PC-9 (cell line): ENCODE measurements around the gene TXNRD1. TPM values are rescaled to one million over a fixed set of nuclear protein-coding genes. Genes with fewer than 3 reads are reported as not detected.

Experiments used
- BruUV-seq: library from RNA; stranded (reverse); fragments of 400-500 nt; replicated peaks from 2 replicates; lab custom pipeline; 2021; lab: Mats Ljungman, UMichigan
- CTCF ChIA-PET: fragments of 300-600 bp; sonication (Branson Sonifier 250); formaldehyde crosslinking; loops from one replicate; lab custom pipeline; 2022; ENCODE audit warnings: antibody characterized with exemption; lab: Charles Lee
- POLR2A ChIA-PET: fragments of 300-600 bp; sonication (Branson Sonifier 250); formaldehyde crosslinking; loops from one replicate; lab custom pipeline; 2022; ENCODE audit warnings: antibody characterized with exemption; ENCODE audit not compliant: unreplicated experiment; lab: Charles Lee
- DNase-seq, 2 experiments: peaks; one replicate each; pipeline versions ENCODE4 v3.0.0 to v3.0.0-alpha.2; 2015 to 2022; ENCODE audit warnings: mixed read lengths in 1 of 2
- H2AFZ ChIP-seq: fragments of 200-600 bp; sonication (generic); 2 replicates; pipeline ENCODE4 v1.8.1; 2017; ENCODE audit warnings: antibody characterized with exemption
- H3F3A ChIP-seq: fragments of 200-600 bp; sonication (generic); 2 replicates; pipeline ENCODE4 v1.8.1; 2017; ENCODE audit warnings: antibody characterized with exemption, mild to moderate bottlenecking, low read depth; ENCODE audit not compliant: insufficient read depth
- H3K27ac ChIP-seq: fragments of 200-600 bp; sonication (generic); 2 replicates; pipeline ENCODE4 v1.6.1; 2016; ENCODE audit warnings: mixed run types
- H3K27me3 ChIP-seq: fragments of 200-600 bp; sonication (generic); 2 replicates; pipeline ENCODE4 v1.6.1; 2016; ENCODE audit warnings: low read depth, mixed run types; ENCODE audit not compliant: insufficient read depth
- H3K36me3 ChIP-seq: fragments of 200-600 bp; sonication (generic); 2 replicates; pipeline ENCODE4 v1.6.1; 2016; ENCODE audit warnings: low read depth, mixed run types
- H3K4me1 ChIP-seq: fragments of 200-600 bp; sonication (generic); replicated peaks from 2 replicates; pipeline ENCODE4 v1.6.1; 2016; ENCODE audit warnings: mixed run types; ENCODE audit not compliant: insufficient read depth
- H3K4me2 ChIP-seq: fragments of 200-600 bp; sonication (generic); 2 replicates; pipeline ENCODE4 v1.6.1; 2017; ENCODE audit warnings: mixed run types
- H3K4me3 ChIP-seq: fragments of 200-600 bp; sonication (generic); 2 replicates; pipeline ENCODE4 v1.6.1; 2016; ENCODE audit warnings: mixed run types
- H3K79me2 ChIP-seq: fragments of 200-600 bp; sonication (generic); 2 replicates; pipeline ENCODE4 v1.6.1; 2017; ENCODE audit warnings: low read depth, mixed run types
- H3K9me2 ChIP-seq: fragments of 200-600 bp; sonication (generic); 2 replicates; pipeline ENCODE4 v1.8.1; 2017; ENCODE audit warnings: mild to moderate bottlenecking; ENCODE audit not compliant: insufficient read depth
- H3K9me3 ChIP-seq: fragments of 200-600 bp; sonication (generic); 2 replicates; pipeline ENCODE4 v1.8.1; 2016; ENCODE audit warnings: low read depth; ENCODE audit not compliant: insufficient read depth
- H4K20me1 ChIP-seq: fragments of 200-600 bp; sonication (generic); 2 replicates; pipeline ENCODE4 v1.8.1; 2017; ENCODE audit not compliant: insufficient read depth
- EZH2 ChIP-seq: fragments of 200-600 bp; sonication (generic); IDR thresholded peaks from 2 replicates; pipeline ENCODE4 v1.8.0; 2017; ENCODE audit warnings: antibody characterized with exemption, low read depth
- intact Hi-C: fragments of 100-400 bp; cut with micrococcal nuclease; formaldehyde crosslinking; loops from one replicate; pipeline ENCODE4 v1.10.0; 2022; ENCODE audit not compliant: unreplicated experiment
- total RNA-seq: library from RNA; stranded (reverse); gene quantifications from 2 replicates; pipeline ENCODE4 v1.2.3, GENCODE V29; 2021
- TF ChIP-seq, protein P1 (sequence below): fragments of 200-600 bp; sonication (generic); conservative IDR thresholded peaks from 2 replicates; pipeline ENCODE4 v1.6.1; 2017; ENCODE audit warnings: mixed run types, antibody characterized with exemption, mild to moderate bottlenecking, moderate library complexity

Gene TXNRD1
- total RNA-seq, 1 experiment from 2014 or later: 1,250 TPM

DNA sequence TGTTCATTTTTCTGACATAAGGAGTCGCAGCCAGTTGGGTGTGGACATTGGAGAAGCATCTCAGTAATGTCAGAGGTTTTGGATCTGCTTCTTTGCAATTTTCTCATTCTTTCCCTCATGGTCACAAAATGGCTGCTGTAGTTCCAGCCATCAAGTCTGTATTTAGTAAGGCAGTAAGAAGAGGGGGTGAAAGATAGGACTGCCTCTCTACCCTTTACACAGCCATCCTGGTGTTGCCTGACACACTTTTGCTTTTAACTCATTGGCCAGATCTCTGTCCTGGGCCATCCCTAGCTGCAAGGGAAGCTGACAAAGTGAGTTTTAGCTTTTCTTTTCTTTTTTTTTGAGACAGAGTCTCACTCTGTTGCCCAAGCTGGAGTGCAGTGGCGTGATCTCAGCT lies 154.1 kb downstream of the TXNRD1 start:
- peaks cover 9% of the 10 kb centered on the region for H3K9me3 ChIP-seq
- no peak overlapping the region for H3K27ac ChIP-seq
- H3K36me3 ChIP-seq: peaks cover 11% of the 10 kb centered on the region
- no peaks in the 10 kb centered on the region for H3K27me3 ChIP-seq
- no peak overlapping the region for H3K4me2 ChIP-seq
- peaks cover 40% of the 10 kb centered on the region for H3K4me1 ChIP-seq
- ChIA-PET POLR2A (interaction anchor here (0.6 kb wide), 1 partner anchor 322 kb away, joined by 5 read pairs; no protein-coding TSS in a partner anchor), CTCF (no interaction called here)
- DNase-seq: no peak
- no peak overlapping the region for H3K4me3 ChIP-seq
- H3K9me2 ChIP-seq: no peaks in the 10 kb centered on the region
- no peak for TF ChIP-seq EZH2
- TF ChIP-seq, protein P1, sequence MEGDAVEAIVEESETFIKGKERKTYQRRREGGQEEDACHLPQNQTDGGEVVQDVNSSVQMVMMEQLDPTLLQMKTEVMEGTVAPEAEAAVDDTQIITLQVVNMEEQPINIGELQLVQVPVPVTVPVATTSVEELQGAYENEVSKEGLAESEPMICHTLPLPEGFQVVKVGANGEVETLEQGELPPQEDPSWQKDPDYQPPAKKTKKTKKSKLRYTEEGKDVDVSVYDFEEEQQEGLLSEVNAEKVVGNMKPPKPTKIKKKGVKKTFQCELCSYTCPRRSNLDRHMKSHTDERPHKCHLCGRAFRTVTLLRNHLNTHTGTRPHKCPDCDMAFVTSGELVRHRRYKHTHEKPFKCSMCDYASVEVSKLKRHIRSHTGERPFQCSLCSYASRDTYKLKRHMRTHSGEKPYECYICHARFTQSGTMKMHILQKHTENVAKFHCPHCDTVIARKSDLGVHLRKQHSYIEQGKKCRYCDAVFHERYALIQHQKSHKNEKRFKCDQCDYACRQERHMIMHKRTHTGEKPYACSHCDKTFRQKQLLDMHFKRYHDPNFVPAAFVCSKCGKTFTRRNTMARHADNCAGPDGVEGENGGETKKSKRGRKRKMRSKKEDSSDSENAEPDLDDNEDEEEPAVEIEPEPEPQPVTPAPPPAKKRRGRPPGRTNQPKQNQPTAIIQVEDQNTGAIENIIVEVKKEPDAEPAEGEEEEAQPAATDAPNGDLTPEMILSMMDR: no peak
- H3K79me2 ChIP-seq: no peaks in the 10 kb centered on the region
- H3F3A ChIP-seq: peaks cover 36% of the 10 kb centered on the region
- no peak overlapping the region for H2AFZ ChIP-seq
- H4K20me1 ChIP-seq: no peaks in the 10 kb centered on the region
- intact Hi-C loops: no loop called here
- no TSS peak for BruUV-seq

- Histone ChIP-seq H3K4me2 (peak overlapping the region; percentile 45), H3K36me3 (peaks cover 11% of the 10 kb centered on the region), H2AFZ (no peak overlapping the region; the same call in 1 of the 2 replicates), H3K27ac (peak overlapping the region; percentile 67), H4K20me1 (no peaks in the 10 kb centered on the region), H3K79me2 (no peaks in the 10 kb centered on the region), H3K4me3 (no peak overlapping the region), H3K27me3 (no peaks in the 10 kb centered on the region), H3K4me1 (peaks cover 55% of the 10 kb centered on the region), H3K9me2 (no peaks in the 10 kb centered on the region), H3F3A (peaks cover 44% of the 10 kb centered on the region), H3K9me3 (peaks cover 9% of the 10 kb centered on the region)
- ChIA-PET CTCF (no interaction called here), POLR2A (interaction anchor here (0.6 kb wide), 1 partner anchor 378 kb away, joined by 5 read pairs; no protein-coding TSS in a partner anchor)
- no TSS peak for BruUV-seq
- TF ChIP-seq, protein P1: no peak
- no peak for TF ChIP-seq EZH2
- intact Hi-C loops: no loop called here
- DNase-seq: peak; percentile 62 to 95
Measured at GRCh38 chr12:104371043-104371870, 155.7 kb downstream of the TXNRD1 start.

- Histone ChIP-seq H3K27me3 (no peaks in the 10 kb centered on the region), H3K4me3 (no peak overlapping the region), H3K79me2 (no peaks in the 10 kb centered on the region), H3K9me3 (peaks cover 9% of the 10 kb centered on the region), H4K20me1 (no peaks in the 10 kb centered on the region), H3K36me3 (peaks cover 11% of the 10 kb centered on the region), H3K4me2 (no peak overlapping the region), H3F3A (peaks cover 54% of the 10 kb centered on the region), H2AFZ (no peak overlapping the region), H3K4me1 (peaks cover 65% of the 10 kb centered on the region), H3K27ac (peak overlapping the region; percentile 67; the same call in 1 of the 2 replicates), H3K9me2 (no peaks in the 10 kb centered on the region)
- CTCF ChIA-PET: no interaction called here
- intact Hi-C loops: loop anchor here (2.0 kb wide), 1 partner anchor 505 kb away; no protein-coding TSS in a partner anchor
- no TSS peak for BruUV-seq
- POLR2A ChIA-PET: no interaction called here
- TF ChIP-seq EZH2: no peak
- TF ChIP-seq, protein P1: no peak
- peak in 1 of 2 experiments; percentile 32 for DNase-seq
Measured at GRCh38 chr12:104372061-104372720, 156.6 kb downstream of the TXNRD1 start.
